Suprapubic skin (tissue), 3 donors: ENCODE results near the gene RIBC1.

Source experiments
- EP300 ChIP-seq: sonication (generic); formaldehyde crosslinking; IDR thresholded peaks from one replicate; pipeline ENCODE4 v1.6.1; 2017; ENCODE audit warnings: antibody characterized with exemption
- TF ChIP-seq, protein P1 (sequence below), 2 donors: fragments of 200-600 bp in 1 of 2; fragments of 450-650 bp in 1 of 2; sonication (generic) in 1 of 2; IDR thresholded peaks; one replicate each; pipeline ENCODE4 v1.5.1; 2016 to 2019; ENCODE audit warnings: antibody characterized with exemption in 2 of 2, mild to moderate bottlenecking in 1 of 2, moderate library complexity in 1 of 2

DNA sequence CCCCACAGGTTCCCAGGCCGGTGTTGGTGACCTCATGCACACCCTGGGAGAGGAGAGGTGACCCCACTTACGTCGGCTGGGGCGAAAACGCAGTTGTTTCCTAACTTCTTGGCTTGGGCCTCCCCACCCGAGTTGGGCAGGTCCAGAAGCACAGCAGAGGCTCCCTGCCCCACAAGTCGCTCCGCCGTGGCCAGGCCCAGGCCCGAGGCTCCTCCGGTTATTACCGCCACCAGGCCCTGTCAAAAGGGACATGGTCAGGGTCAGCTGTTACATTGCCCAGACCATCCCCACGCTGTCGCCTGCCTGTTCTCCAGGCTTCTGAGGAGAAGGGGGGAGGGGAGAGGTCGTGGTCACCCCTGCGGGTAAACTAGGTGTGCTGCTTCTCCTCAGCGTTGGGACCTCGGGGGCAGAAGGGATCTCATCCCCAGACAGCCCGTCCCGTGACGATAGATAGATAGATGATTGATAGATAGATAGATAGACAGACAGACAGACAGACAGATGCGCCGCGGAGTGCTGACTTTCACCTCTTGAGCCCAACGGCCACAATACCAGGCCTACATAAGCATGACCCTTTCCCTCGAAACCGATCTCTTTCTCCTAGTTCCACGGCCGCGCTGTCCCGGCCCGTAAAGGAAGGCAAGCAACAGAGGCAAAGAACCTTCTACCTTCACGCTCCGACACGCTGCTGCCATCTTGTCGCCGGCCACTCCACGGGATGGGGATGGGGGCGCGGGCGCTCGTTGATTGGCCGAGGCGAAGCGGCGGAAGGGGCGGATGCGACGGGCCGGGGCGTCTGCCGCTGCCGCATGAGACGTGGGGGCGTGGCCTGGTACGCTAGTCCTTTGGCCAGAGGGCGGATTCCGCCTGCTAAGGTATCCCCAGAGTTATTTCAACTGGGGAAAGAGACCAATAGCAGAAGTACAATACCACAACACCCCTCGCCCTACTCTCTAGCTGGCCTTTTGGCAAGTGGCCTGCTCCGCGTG is 11.3 kb downstream of the RIBC1 start, which contains the start of gene HSD17B10:
- TF ChIP-seq, protein P1, sequence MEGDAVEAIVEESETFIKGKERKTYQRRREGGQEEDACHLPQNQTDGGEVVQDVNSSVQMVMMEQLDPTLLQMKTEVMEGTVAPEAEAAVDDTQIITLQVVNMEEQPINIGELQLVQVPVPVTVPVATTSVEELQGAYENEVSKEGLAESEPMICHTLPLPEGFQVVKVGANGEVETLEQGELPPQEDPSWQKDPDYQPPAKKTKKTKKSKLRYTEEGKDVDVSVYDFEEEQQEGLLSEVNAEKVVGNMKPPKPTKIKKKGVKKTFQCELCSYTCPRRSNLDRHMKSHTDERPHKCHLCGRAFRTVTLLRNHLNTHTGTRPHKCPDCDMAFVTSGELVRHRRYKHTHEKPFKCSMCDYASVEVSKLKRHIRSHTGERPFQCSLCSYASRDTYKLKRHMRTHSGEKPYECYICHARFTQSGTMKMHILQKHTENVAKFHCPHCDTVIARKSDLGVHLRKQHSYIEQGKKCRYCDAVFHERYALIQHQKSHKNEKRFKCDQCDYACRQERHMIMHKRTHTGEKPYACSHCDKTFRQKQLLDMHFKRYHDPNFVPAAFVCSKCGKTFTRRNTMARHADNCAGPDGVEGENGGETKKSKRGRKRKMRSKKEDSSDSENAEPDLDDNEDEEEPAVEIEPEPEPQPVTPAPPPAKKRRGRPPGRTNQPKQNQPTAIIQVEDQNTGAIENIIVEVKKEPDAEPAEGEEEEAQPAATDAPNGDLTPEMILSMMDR (IDR thresholded peaks at IDR 0.05): no peak
- TF ChIP-seq EP300: no peak
